Right lung (tissue), 5 donors: ENCODE results near the gene PLEKHG4. TPM values are rescaled to one million over a fixed set of nuclear protein-coding genes. Genes with fewer than 3 reads are reported as not detected.

Experiments used
- DNase-seq, 2 donors: peaks; one replicate each; pipeline ENCODE4 v3.0.0-alpha.2; 2013
- polyA plus RNA-seq, 5 donors: library from polyadenylated mRNA; unstranded; fragments of 120-200 nt; gene quantifications; one replicate each; pipeline versions ENCODE4 v1.2.1 to v1.2.3, GENCODE V29; 2013; ENCODE audit warnings: inconsistent platforms in 1 of 5, low replicate concordance in 1 of 5; ENCODE audit not compliant: insufficient read length in 5 of 5, insufficient read depth in 1 of 5

The PLEKHG4 gene
- polyA plus RNA-seq, 5 donors, result 29.1 to 38.9 (median 31.0) TPM

DNA sequence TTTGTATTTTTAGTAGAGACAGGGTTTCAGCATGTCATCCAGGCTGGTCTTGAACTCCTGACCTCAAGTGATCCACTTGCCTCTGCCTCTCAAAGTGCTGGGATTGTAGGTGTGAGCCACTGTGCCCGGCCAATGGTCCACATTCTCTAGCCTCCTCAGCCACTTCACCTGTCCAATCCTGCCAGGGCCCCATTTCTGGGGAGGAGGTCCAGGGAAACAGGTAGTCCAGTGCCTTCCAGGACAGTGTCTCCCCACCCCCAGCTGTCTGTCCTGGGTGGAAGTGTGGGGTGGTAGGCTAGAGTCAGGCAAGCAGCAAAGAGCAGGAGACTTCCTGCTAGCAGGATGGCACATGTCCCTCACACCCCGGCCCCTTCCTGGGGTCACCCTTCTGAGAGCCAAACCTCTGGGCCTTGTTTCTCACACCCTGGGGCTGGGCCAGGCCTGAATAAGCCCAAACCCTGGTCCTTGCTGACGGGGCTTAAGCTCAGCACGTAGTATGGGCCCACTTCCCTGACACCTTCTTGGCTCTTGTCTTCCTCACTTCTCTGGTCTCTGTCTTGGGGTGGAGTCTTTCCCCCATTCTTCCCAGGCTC, 37.1 kb upstream of the PLEKHG4 start:
- peak; percentile 94 to 95 for DNase-seq

DNA sequence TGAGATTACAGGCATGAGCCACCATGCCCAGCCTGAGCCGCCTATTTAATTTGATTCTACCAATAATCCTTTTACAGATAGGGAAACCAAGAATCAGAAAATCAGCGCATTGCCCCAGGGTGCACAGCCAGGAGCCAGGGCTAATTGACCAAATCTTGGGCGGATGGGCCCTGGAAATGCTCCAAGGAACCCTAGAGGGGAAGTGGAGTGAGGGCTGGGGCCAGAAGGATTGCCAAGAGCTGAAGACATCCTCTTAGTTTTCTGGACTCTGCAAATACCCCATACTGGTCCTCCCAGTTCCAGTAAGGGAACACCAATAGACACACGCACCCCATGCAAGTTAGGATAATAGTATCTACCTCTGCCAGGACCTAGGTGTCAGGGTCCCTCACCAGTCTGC, 35.9 kb upstream of the PLEKHG4 start:
- no peak for DNase-seq

DNA sequence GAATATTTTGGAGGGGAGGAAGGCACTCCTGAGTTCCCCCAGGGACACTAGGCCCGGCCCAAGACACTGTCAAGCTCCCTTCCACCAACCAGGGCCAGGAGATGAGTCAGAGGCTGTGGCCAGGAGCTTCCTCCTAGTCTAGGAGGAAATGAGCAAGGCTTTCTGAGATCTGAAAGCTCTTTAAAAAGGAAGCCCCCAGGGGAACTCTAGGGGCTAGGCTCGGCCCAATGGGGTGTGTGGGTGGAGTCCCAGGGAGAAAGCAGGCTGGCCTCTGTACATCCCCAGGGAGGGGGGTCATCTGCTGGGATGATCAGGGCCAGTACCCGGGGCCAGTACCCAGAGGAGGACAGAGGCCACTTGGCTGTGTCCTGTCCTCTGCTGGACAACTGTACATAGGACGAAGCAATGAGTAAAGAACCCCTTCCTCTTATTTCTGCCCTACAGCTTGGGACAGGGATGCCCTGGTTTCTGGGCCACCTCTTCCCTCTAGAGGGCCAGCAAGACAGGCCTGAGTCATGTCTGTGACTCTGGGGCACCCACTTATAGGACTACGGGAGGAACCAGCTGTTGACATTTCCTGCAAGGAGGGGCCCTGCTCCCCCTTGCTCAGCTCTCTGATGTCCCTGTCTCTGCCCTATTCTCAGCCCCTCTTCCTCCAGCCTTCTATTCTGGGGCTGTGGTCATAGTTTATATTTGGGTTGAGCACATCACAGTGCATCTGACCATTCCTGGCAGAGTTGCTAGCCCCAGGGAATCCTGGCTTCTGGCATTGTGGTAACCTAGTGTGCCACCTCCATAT, 34.7 kb upstream of the PLEKHG4 start:
- DNase-seq, result no peak

DNA sequence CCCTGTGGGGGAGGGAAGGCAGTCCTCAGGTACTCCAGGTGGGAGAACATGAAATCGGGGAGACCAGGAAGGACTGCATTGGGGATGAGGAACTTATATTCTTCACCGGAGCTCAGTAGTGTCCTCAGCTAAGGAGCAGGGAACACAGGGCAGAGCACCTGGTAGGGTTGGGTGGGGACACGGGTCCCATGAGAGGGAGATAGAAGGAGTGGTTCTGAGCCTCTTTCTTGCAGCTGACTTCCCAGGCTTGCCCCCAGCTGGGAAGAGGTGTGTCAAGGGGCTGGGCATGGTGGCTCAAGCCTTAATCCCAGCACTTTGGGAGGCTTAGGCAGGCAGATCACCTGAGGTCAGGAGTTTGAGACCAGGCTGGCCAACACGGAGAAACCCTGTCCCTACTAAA, 34.1 kb upstream of the PLEKHG4 start:
- DNase-seq, result no peak

DNA sequence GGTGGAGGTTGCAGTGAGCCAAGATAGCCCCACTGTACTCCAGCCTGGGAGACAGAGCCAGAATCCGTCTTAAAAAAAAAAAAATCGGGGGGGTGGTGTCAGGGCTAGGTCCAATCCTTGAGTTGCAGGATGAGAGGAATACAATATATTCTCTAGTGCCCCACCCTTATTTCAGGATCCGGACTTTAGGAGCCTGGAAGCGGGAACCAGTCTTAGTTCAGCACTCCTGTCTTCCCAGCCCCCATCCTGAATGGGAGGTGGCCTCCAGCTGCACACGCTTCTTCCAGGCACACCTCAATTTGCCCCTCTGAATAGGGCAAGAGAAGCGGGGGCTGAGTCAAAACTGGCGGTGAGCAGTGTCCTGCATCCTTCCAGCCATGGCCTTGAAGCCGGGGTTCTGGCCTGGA, 33.7 kb upstream of the PLEKHG4 start:
- no peak for DNase-seq

DNA sequence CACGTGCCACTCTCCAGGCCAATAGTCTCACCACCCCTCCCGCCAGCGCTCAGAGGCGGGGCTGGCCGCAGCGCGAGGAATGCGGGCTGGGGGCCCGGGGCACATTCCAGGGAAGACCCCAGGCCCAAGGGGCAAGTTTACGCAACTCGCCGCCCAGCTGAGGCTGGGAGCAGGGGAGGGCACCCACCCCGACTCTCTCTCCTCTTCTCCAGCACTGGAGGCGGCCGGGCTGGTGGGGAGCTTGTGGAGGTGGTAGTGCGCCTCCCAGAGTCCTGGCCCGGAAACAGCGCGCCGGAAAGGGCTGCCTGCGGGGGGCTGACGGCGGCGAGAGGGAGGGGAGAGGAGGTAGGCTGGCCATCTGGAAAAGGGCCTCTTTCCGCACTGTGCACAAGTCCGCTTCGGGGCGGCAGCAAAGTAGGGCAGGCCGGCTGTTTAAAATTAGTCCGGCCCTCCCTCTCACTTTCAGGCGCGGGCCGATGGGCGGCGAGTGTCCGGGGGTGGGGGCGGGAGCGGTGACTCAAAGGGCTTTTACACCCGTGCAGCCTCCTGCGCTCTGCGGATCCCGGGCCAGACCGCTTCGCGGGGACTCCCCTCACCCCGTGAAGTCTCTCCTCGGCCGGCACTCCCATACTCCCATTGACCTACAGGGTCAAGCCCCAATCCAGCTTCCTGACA, 33.1 kb upstream of the PLEKHG4 start:
- peak; percentile 91 to 92 for DNase-seq

DNA sequence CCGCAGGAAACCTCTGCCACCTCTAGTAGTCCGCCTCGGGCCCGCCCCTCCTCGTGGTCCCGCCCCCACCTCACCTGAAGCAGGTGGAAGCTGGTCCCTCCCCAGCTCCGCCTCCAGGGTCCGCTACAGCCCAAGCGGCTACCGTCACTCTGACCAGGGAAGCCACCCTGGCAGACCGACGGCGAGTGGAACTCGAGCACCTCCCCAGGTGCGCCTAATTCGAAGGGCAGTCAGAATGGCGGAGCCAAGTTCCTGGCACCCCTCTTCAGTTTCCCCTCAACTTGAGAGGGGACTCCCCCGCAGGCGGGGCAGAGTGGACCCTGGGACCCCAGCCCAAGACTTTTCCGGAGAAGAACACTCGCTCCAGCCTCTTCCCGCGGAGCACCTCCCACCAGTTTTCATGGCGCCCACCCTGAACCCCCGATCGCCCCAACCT, 32.6 kb upstream of the PLEKHG4 start:
- peak in 1 of 2 donors; percentile 56 for DNase-seq

GRCh38 chr16:67247192-67248072, 31.9 kb upstream of the PLEKHG4 start, which contains the start of gene FHOD1:
Gene FHOD1 (minus strand): TSS chr16:67247481. CDS start chr16:67247410, 71 bp downstream.
- peak; percentile 93 to 94 for DNase-seq

DNA sequence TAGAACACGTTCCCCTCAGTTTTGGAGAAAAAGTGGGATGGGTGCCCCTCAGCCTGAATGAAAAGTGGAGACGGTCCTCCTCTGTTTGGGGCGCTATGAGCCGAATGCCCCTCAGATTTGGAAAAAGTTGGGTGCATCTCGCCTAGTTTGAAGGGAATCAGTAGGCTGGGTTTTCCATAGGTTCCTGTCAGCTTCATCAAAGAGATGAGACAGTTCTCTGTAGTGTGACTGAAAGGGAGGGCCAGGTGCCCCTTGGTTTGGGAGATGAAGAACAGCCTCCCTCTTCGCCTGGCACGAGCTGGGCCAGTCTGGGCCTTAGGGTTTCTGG, 31.3 kb upstream of the PLEKHG4 start:
- no peak for DNase-seq

DNA sequence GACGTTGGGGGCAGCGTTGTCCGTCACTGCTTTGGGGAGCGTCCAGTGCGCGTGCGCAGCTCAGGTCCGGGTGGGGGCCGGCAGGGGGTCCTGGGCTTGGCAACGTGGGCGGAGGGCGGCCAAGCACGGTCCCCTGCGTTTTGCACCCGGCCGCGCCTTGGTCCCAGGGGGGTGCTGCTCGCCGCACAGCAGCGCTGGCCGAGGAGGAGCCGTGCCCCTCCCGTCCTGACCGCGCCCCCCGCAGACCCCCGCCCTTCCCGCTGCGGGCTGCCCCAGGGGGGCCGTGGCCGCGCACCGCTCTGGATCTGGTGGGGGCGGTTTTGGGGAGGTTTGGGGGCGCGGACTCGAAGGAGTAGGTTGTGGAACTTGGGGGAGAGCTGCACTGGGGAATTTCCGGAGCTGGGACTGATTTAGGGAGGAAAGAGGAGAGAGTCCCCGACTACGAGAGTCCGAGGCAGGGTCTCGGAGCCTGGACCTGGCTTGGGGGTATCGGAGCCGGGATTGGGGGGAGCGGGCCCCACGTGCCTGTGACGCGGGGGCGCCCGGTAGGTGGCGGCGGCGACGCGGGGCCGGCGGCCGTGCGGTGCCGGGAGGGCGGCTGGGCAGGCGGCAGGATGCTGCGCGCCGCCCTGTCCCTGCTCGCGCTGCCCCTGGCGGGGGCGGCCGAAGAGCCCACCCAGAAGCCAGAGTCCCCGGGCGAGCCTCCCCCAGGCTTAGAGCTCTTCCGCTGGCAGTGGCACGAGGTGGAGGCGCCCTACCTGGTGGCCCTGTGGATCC, 30.7 kb upstream of the PLEKHG4 start, which contains the start of gene SLC9A5:
SLC9A5 (plus strand) TSS at position 579 of the 777 bp plus-strand sequence; CDS start at position 615, 36 bp downstream.
- DNase-seq, result peak in 1 of 2 donors; percentile 51

- DNase-seq, result no peak
Measured at GRCh38 chr16:67249178-67250044, 29.9 kb upstream of the PLEKHG4 start.

DNA sequence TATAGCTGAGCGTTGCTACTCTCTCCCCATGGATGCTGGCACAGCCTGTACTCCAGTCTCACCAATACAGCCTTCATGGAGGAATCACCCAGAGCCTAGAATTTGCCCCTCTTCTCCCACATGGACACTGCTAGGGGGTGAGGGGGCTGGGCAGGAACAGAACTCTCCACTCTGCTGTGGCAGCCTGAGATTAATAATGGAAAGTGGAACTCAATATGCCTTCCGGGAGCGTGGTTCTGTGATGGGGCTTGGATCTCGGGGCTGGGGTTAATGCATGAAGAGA, 29.3 kb upstream of the PLEKHG4 start:
- no peak for DNase-seq

GRCh38 chr16:67252609-67253497, 26.5 kb upstream of the PLEKHG4 start:
- no peak for DNase-seq

DNA sequence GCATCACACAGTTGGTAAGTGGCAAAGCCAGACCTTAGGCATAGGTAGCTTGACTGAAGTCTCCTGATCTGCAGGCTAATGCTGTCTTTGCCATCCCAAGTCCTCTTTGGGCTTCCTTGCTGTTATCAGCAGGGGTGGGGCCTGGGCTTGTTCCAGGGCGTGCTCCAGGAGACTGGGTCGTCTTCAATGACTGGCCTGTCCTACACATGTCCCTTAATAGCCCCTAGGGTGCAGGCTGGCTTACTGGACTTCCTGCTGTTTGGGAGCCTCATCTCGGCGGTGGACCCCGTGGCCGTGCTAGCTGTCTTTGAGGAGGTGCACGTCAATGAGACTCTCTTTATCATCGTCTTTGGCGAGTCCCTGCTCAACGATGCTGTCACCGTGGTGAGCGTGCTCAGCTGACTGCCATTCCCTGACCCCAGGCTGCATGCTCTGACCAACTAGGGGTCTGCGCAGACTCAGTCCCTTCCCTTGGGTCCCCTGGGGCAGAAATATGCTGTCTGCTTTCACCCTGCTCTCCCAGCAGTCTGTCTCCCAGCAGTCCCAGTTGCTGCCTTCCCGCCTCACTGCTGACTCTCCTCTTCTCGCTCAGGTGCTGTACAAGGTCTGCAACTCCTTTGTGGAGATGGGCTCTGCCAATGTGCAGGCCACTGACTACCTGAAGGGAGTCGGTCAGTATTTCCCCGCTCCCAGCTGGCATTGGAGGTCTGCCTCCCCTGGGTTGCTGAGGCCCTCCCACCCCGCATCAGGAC, 24.4 kb upstream of the PLEKHG4 start:
- DNase-seq, result no peak

DNA sequence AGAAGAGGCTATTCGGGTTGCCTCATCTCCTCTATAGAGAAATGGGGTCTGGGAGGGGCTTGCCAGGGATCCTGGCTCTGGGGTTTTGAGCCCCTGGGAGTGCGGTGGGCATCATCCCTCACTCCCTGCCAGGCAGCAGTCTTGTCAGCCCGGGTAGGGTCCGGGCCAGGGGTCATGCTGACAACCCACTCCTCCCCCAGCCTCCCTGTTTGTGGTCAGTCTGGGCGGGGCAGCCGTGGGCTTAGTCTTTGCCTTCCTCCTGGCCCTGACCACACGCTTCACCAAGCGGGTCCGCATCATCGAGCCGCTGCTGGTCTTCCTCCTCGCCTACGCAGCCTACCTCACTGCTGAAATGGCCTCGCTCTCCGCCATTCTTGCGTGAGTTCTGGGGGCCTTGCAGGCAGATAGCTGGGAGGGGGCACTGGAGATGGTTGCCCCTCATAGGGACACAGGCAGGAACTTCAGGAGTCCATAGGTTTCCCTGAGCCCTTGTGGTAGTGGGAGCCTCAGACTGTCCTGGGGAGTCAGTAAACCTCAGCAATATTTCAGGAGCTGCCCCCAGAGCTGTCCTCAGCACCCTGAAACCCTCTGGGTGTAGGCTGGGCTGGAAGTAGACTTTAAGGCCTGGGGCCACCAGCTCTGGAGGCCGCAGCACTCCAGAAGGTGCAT, 23.6 kb upstream of the PLEKHG4 start:
- DNase-seq, result no peak

DNA sequence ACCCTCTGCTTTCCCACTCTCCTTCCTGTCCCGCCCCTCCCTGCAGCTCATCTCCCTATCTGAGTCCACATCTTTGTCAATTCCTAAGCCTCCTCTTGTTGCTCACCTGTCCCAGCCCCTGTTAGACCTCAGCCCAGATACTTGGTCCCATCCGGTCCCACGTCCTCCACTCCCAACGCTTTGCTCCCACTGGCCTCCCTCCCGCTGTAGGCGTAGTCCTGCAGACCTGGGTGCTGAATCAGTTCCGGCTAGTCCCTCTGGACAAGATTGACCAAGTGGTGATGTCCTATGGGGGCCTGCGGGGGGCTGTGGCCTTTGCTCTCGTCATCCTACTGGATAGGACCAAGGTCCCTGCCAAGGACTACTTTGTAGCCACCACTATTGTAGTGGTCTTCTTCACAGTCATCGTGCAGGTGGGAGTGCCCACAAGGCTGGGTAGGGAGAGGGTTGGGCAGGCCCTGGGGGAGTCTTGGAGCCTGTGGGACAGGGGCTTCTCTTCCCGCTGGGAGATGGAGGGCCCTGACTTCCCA, 22.6 kb upstream of the PLEKHG4 start:
- DNase-seq, result no peak

DNA sequence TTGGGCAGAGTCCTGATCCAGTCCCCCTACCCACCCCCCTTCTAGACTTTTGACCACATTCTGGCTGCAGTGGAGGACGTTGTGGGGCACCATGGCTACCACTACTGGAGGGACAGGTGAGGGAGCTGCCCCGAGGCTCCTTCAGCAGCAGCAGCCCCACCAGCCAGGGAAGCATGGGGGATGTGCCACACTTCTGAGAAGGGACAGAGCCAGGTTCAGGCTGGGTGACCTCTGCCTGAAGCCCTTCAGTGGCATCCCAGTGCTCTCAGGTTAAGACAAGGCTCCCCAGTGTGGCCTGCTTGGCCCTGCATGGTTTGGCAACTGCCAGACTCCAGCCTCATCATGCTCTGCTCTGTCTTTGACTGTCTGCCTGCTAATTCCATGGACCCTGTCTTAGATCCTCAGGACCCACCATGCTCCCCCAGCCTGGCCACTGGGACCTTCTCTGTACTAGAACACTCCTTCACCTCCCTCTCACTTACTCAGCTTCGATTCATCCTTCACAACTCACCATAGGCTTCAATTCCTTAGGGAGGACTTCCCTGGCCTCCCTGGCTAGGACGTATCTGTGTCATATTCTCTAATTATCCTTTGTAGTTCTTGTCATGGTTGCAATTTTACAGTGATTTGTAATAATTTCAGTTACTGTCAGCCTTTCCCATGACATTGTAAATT, 21.7 kb upstream of the PLEKHG4 start:
- no peak for DNase-seq
